IPS DF 4.7 (cell line): ENCODE results near the gene RIPK1.
"Not testable (repeated sequence)": the region's sequence is repeated elsewhere in the genome, so short reads cannot be mapped to it uniquely, and the experiment has no call there.

Experiments used
- DNase-seq: peaks from one replicate; pipeline ENCODE4 v3.0.0-alpha.2; 2013; ENCODE audit warnings: low spot score; ENCODE audit errors: extremely low read depth

Gene RIPK1

DNA sequence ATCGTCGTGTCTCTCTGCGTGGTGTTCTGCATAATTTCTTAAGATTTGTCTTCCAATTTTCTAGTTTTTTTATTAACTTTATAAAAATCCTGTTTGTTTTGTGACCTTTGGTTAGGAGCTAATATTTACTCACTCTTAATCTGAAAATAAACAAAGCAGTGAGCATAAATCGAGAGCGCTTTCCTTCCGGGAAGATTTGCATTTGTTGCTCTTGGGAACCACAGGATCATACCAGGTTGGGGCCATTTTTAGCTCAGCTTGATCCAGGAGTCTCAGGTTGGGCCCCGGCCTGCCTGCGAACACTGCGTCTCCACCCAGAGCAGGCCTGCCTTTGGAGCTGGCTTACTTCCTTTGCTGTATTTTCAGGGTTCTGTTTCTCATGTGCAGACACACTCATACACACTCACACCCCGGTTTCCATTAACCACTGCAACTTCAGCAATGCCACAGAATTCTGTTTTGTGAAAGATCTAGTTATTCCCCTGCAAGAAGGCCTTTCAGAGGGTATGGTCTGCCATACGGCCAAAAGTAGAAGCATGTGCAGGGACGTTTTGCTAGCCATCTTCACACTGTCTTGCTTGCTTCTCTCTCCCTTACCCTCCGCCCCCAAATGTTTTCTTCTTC, 67.5 kb downstream of the RIPK1 start:
- DNase-seq, result no peak

- DNase-seq, result no peak
These were observed 68.2 kb downstream of the RIPK1 start for GRCh38 chr6:3136292-3137011.

- no peak for DNase-seq
These were observed 68.9 kb downstream of the RIPK1 start for GRCh38 chr6:3137057-3137777.

DNA sequence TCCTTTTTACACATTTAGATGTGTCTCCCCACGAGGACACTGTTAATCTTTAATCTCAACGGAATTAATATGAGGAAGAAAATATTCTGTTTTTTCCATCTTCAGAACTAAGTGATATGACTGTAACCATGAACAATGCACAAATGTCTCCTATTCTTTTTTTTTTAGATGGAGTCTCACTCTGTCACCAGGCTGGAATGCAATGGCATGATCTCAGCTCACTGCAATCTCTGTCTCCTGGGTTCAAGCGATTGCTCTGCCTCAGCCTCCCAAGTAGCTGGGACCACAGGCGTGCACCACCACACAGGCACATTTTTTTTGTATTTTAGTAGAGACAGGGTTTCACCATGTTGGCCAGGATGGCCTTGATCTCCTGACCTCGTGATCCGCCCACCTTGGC, 69.6 kb downstream of the RIPK1 start:
- DNase-seq, result not testable (repeated sequence)

- DNase-seq, result no peak
These were observed 70.0 kb downstream of the RIPK1 start for GRCh38 chr6:3138341-3138740.

DNA sequence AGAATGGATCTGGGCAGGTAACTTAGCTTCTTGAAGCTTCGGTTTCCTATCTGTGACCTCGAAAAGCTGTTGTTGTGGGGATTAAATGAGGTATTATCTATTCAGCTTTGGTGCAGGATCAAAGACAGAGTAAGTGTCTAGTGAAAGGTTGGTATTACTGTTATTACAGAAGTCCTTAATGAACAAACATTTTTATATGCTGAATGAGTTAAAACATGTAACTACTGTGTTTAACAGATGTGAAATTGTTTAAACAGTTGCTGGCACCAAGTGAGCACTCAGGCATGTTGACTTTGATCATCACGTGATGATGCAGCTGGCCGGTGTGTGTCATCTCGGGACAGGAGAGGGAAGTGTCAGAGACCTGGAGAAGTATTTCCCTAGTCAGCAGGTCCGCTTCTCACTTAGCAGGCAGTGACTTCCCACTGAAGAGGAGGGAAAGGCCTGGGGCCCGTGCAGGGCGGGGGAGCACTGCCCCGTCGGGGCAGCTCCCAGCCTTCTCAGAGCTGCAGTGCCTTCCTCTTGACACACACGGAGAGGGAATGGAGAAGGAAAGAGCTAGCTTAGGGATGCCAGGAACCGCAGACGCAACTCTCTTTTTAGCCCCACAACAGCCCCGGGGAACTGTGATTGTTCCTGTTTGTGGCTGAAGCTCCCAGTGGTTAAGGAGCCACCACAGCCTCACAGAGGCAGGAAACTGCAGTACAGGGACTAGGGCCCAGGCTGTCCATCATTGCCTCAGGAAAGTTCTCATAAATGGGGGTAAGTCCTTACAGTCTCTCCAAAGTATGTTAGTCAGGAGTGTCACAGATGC, 71.0 kb downstream of the RIPK1 start:
- DNase-seq, result no peak

GRCh38 chr6:3140201-3140600, 71.9 kb downstream of the RIPK1 start:
- DNase-seq, result no peak

- no peak for DNase-seq
These were observed 74.2 kb downstream of the RIPK1 start for GRCh38 chr6:3142536-3142935.

- DNase-seq, result no peak
These were observed 74.9 kb downstream of the RIPK1 start for GRCh38 chr6:3143158-3143557.

GRCh38 chr6:3144571-3144970, 76.3 kb downstream of the RIPK1 start:
- no peak for DNase-seq

DNA sequence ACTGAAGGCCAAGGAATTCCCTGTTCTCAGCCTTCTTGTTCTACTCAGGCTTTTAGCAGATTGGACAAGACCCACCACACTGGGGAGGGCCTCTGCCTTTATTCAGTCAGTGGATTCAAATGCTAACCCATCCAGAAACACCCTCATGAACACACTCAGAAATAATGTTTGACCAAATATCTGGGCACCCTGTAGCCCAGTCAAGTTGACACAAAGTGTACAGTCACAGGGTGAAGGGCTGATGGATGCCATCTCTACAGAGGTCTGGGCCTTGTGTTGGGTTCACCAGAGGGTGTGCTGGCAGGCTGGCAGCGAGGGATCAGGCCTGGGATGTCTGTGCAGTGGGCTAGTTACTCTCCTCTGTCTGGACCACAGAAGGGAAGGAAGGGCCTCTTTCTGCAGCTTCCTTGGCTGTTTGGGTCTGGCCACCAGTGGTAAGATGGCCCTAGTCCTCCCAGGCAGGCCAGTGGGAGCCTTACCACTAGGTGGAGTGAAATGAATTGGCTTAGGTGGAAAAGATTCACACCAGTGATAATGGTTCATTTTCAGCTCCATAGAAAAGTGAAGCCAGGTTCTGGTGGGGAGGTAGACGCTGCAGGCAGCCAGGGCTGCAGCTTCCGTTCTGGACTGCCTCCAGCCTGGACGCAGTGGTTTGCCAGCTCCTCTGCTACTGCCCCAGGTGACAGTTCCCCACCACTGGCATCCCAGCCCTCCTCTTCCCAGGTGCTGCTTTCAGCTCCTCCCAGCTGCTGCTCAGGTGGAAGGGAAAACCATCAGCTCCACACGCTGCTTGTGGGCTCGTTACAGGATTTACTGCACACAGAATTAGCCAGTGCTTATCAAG, 79.8 kb downstream of the RIPK1 start:
- no peak for DNase-seq

DNA sequence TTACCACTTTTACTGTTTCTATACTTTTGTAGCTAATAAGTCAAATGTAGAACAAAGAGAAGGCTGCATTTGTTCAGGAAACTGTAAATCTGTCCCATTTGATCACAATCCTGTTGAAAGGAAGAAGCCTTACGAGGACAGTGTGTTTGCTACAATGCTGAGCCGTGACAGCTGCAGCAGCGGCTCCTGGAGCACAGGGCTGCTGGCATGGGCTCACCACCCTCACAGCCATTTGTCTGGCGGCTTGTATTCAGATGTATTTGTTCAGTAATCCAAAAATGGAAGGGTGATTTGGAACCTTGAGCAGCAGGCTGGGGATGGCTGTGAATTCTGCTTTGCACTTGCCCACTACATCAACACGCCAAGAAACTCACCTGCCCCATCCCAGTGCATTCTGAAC, 83.4 kb downstream of the RIPK1 start:
- no peak for DNase-seq

GRCh38 chr6:3152689-3153088, 84.4 kb downstream of the RIPK1 start:
- no peak for DNase-seq

- not testable (repeated sequence) for DNase-seq
These were observed 87.1 kb downstream of the RIPK1 start for GRCh38 chr6:3155416-3155815.

GRCh38 chr6:3156184-3157130, 88.2 kb downstream of the RIPK1 start:
- not testable (repeated sequence) for DNase-seq

DNA sequence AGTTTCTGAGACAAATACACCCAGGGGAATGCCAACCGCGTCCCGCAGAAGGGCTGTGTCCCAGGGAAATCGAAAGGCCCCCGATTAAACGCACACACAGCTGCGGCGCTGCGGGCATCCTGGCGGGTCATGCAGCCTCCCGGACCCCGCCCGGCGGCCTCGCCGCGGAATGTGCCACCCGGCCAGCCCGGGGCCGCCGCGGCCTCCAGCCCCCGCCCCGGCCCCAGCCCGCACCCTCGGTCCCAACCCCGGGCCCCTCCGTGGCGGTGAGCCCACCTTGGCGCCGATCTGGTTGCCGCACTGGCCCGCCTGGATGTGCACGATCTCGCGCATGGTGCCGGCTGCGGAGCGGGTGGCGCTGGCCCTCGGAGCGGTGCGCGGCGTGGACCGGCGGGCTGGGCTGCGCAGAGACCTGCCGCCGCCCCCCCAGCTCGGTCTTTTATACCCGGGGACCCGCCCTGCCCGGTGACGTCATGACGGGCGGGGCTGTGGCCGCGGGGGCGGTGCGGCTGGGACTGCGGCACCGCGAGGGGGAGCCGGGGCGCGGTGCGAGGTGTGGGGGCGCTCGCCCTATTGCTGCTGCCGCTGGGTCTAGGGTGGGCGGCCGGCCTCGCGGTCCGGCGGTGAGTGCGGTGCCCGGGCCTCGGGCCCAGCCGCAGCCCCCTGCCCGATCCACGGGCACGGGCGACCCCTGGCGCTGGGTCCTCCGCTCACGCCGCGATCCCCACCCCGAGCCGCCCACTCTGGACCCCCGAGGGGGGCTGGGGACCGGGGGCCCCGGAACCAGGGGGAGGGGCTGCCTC, 89.0 kb downstream of the RIPK1 start, which contains the start of gene TUBB2A:
Gene TUBB2A, minus strand, starts transcription at position 414 of the 803 bp plus-strand sequence. Its CDS starts 81 bp downstream, at position 333.
- no peak for DNase-seq

- no peak for DNase-seq
These were observed 91.8 kb downstream of the RIPK1 start for GRCh38 chr6:3159805-3160781.
